Measurements from ENCODE around the gene PRSS1.

DNA sequence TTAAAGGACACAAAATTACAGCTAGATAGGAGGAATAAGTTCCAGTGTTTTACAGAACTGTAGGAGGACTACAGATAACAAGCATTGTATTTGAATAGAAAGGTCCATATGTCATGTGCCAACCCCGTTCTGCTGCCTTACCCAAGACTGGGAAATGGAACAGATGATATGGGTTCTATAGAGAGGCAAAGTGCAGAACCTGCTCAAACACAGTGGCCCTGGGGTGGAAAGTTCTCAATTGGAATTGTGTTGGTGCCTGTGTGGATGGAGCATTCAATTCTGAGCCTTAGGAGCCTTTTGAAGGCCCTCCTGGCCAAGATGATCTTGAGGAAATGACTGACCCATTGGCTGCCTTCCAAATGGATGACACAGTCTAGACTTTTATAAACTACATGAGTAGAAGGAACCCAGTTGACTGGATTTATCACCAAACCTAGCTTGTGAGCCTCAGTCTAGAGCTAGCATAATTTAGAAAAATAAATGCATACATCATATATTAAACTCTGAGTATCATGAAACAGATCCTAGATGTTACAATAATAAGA, 4.1 kb upstream of the PRSS1 start:
- no peak for TF ChIP-seq POLR2A (IDR thresholded peaks at IDR 0.05; ENCODE audit: low read depth, low read length)
- no peak for TF ChIP-seq TAF1 (IDR thresholded peaks at IDR 0.05; ENCODE audit: borderline replicate concordance, low read depth, low read length)
- no peak for TF ChIP-seq POLR2AphosphoS5 (IDR thresholded peaks at IDR 0.05; ENCODE audit: low read depth, low read length)
